Liver (tissue), 9 donors: ENCODE data around the gene MYMK. TPM values are rescaled to one million over a fixed set of nuclear protein-coding genes. Genes with fewer than 3 reads are reported as not detected.

Experiments
- DNase-seq: peaks from one replicate; pipeline ENCODE4 v3.0.0-alpha.2; 2017; ENCODE audit warnings: low spot score
- H3K27ac ChIP-seq, 2 donors: one replicate each; pipeline ENCODE4 v1.7.0; 2013; ENCODE audit warnings: inconsistent platforms in 2 of 2, low read length in 2 of 2, control low read depth in 1 of 2, low read depth in 1 of 2, mild to moderate bottlenecking in 1 of 2
- H3K27me3 ChIP-seq, 4 donors: one replicate each; pipeline versions ENCODE4 v1.6.1 to v1.7.0; 2013; ENCODE audit warnings: low read length in 3 of 4, inconsistent platforms in 1 of 4, mild to moderate bottlenecking in 1 of 4, moderate library complexity in 1 of 4; ENCODE audit not compliant: control insufficient read depth in 4 of 4, insufficient read depth in 4 of 4
- H3K36me3 ChIP-seq, 4 donors: one replicate each; pipeline versions ENCODE4 v1.6.1 to v1.7.0; 2013; ENCODE audit warnings: low read length in 3 of 4, mild to moderate bottlenecking in 3 of 4, low read depth in 1 of 4, moderate library complexity in 1 of 4; ENCODE audit not compliant: control insufficient read depth in 4 of 4, insufficient read depth in 3 of 4
- H3K4me1 ChIP-seq, 4 donors: one replicate each; pipeline versions ENCODE4 v1.6.1 to v1.7.0; 2013; ENCODE audit warnings: low read length in 3 of 4, mild to moderate bottlenecking in 3 of 4, moderate library complexity in 1 of 4; ENCODE audit not compliant: control insufficient read depth in 4 of 4, insufficient read depth in 4 of 4
- H3K4me3 ChIP-seq, 3 donors: one replicate each; pipeline versions ENCODE4 v1.6.1 to v1.7.0; 2013; ENCODE audit warnings: low read length in 3 of 3, control low read depth in 1 of 3, low read depth in 1 of 3, mild to moderate bottlenecking in 1 of 3
- H3K9ac ChIP-seq, 2 donors: one replicate each; pipeline ENCODE4 v1.7.0; 2013; ENCODE audit warnings: low read length in 2 of 2, mild to moderate bottlenecking in 2 of 2, moderate library complexity in 2 of 2, control low read depth in 1 of 2, low read depth in 1 of 2
- H3K9me3 ChIP-seq, 4 donors: one replicate each; pipeline versions ENCODE4 v1.6.1 to v1.7.0; 2013; ENCODE audit warnings: low read length in 3 of 4; ENCODE audit not compliant: control insufficient read depth in 4 of 4
- EGR1 ChIP-seq, 2 donors: IDR thresholded peaks; 2 replicates each; pipeline ENCODE4 v1.6.1; 2016 to 2018; ENCODE audit warnings: antibody characterized with exemption in 2 of 2, low read depth in 2 of 2
- FOXA1 ChIP-seq: IDR thresholded peaks from 2 replicates; pipeline ENCODE4 v1.6.1; 2016; ENCODE audit warnings: antibody characterized with exemption
- FOXA2 ChIP-seq: IDR thresholded peaks from 2 replicates; pipeline ENCODE4 v1.6.1; 2016; ENCODE audit warnings: antibody characterized with exemption
- GABPA ChIP-seq, 2 donors: IDR thresholded peaks in 1 of 2; conservative IDR thresholded peaks in 1 of 2; 2 replicates each; pipeline ENCODE4 v1.6.1; 2016; ENCODE audit warnings: antibody characterized with exemption in 2 of 2, mild to moderate bottlenecking in 1 of 2, moderate library complexity in 1 of 2
- HNF4A ChIP-seq, 2 donors: conservative IDR thresholded peaks; 2 replicates each; pipeline ENCODE4 v1.6.1; 2016; ENCODE audit warnings: antibody characterized with exemption in 2 of 2, mild to moderate bottlenecking in 2 of 2
- HNF4G ChIP-seq: IDR thresholded peaks from 2 replicates; pipeline ENCODE4 v1.6.1; 2016; ENCODE audit warnings: antibody characterized with exemption
- NR2F2 ChIP-seq: IDR thresholded peaks from 2 replicates; pipeline ENCODE4 v1.6.1; 2016; ENCODE audit warnings: antibody characterized with exemption
- RAD21 ChIP-seq, 2 donors: IDR thresholded peaks; 2 replicates each; pipeline ENCODE4 v1.6.1; 2016; ENCODE audit warnings: antibody characterized with exemption in 2 of 2, mild to moderate bottlenecking in 2 of 2
- RXRA ChIP-seq, 2 donors: IDR thresholded peaks; 2 replicates each; pipeline ENCODE4 v1.6.1; 2017 to 2018; ENCODE audit warnings: antibody characterized with exemption in 2 of 2, mild to moderate bottlenecking in 1 of 2
- TAF1 ChIP-seq: conservative IDR thresholded peaks from 2 replicates; pipeline ENCODE4 v1.6.1; 2016; ENCODE audit warnings: antibody characterized with exemption, mild to moderate bottlenecking
- WGBS: extraction: QIAGEN DNeasy Blood & Tissue Kit; methylation state at CpG from one replicate; pipeline ENCODE4 v1.1.7; 2013; 5-methylcytosine and 5-hydroxymethylcytosine counted together
- polyA plus RNA-seq, 2 donors: library from polyadenylated mRNA; stranded (reverse) in 1 of 2; unstranded in 1 of 2; fragments of 200-250 nt in 1 of 2; fragments of >200 nt in 1 of 2; fragmentation: Nextera tagmentation in 1 of 2; extraction: Ambion mirVana in 1 of 2; gene quantifications; one replicate each; pipeline versions ENCODE4 v1.2.1 to v1.2.3, GENCODE V29; 2013 to 2015
- total RNA-seq, 2 donors: library from RNA; depleted of rRNA; stranded (reverse); fragments of >200 nt; gene quantifications; one replicate each; pipeline ENCODE4 v1.2.3, GENCODE V29; 2014
- TF ChIP-seq, protein P1 (sequence below): IDR thresholded peaks from 2 replicates; pipeline ENCODE4 v1.6.1; 2016; ENCODE audit warnings: antibody characterized with exemption, mild to moderate bottlenecking
- TF ChIP-seq, protein P2 (sequence below): fragments of 150-350 bp; IDR thresholded peaks from 2 replicates; pipeline ENCODE4 v1.5.1; 2017; ENCODE audit warnings: improper control_type of control experiment, low read depth, low read length; ENCODE audit not compliant: missing input control
- TF ChIP-seq, protein P3 (sequence below): IDR thresholded peaks from 2 replicates; pipeline ENCODE4 v1.6.1; 2016; ENCODE audit warnings: antibody characterized with exemption
- TF ChIP-seq, protein P4 (sequence below): IDR thresholded peaks from 2 replicates; pipeline ENCODE4 v1.6.1; 2016; ENCODE audit warnings: antibody characterized with exemption
- donor health status: healthy.
- donor health status: healthy.
- donor health status: healthy.
- donor health status: healthy.
- donor health status: healthy.

The MYMK gene
- total and polyA plus RNA-seq, 4 donors, result not detected

DNA sequence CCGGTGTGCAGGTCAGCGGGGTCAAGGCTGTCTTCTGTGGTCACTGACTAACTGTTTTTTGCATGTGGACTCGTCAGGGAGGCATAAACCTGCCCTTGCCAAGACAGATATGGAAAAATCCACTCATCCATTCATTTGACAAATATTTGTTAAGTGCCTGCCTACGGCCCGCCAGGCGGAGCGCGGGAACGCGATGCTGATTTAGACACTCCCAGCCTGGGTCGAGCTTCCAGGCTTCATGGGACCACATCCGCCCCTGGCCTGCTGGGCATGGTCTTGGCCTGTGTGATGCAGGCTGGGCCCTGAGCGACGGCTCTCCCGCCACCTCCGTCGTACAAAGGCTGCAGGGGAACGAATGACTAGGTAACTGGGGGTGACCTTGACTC is 18.1 kb downstream of the MYMK start (continued):
- TF ChIP-seq, protein P1, sequence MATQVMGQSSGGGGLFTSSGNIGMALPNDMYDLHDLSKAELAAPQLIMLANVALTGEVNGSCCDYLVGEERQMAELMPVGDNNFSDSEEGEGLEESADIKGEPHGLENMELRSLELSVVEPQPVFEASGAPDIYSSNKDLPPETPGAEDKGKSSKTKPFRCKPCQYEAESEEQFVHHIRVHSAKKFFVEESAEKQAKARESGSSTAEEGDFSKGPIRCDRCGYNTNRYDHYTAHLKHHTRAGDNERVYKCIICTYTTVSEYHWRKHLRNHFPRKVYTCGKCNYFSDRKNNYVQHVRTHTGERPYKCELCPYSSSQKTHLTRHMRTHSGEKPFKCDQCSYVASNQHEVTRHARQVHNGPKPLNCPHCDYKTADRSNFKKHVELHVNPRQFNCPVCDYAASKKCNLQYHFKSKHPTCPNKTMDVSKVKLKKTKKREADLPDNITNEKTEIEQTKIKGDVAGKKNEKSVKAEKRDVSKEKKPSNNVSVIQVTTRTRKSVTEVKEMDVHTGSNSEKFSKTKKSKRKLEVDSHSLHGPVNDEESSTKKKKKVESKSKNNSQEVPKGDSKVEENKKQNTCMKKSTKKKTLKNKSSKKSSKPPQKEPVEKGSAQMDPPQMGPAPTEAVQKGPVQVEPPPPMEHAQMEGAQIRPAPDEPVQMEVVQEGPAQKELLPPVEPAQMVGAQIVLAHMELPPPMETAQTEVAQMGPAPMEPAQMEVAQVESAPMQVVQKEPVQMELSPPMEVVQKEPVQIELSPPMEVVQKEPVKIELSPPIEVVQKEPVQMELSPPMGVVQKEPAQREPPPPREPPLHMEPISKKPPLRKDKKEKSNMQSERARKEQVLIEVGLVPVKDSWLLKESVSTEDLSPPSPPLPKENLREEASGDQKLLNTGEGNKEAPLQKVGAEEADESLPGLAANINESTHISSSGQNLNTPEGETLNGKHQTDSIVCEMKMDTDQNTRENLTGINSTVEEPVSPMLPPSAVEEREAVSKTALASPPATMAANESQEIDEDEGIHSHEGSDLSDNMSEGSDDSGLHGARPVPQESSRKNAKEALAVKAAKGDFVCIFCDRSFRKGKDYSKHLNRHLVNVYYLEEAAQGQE, result peak; percentile 79
- TF ChIP-seq TAF1, result no peak

DNA sequence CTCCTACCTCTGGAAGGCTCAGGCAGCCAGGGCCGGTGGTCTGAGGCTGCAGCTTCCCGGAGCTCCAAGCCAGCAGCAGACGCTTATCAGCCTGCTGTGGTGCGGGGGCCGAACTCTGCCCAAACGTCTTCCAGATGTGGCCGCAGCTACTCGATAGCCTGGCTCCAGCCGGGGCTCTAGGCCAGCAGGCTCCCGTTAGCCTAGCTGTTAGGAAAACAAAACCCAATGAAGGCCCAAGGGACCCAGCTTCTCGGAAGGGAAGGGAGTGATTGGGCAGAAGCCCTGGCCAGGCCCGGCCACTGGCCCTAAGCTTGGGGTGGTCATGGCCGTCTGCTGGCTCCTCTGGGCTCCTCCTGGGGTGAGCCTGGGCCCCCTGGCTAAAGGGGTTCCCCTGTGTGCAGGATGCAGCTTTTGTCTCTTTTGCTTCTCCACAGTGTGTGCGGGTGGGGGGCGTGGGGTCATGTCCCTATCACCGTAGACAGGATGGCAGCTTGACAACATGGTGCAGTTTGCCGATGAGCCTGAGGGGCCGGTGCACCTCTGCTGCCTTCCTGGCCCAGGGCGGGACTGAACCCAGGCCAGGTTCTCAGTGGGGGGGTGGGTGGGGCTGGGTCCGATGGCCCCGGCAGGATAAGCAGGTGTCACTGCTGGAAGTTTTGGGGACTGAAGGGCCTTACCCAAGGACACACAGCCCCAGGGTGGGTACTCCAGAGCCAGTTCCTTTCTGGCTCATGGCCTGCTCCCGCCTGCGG is 18.7 kb downstream of the MYMK start:
- no peaks in the 10 kb centered on the region for H3K27me3 ChIP-seq
- H3K27ac ChIP-seq, result peak overlapping the region in 1 of 2 donors; percentile 38
- H3K4me3 ChIP-seq, result no peak overlapping the region
- H3K9me3 ChIP-seq, result peaks cover 0 to 9% (median 1%) of the 10 kb centered on the region in 4 donors
- H3K4me1 ChIP-seq, result peaks cover 14 to 36% (median 24%) of the 10 kb centered on the region in 4 donors
- H3K36me3 ChIP-seq, result no peaks in the 10 kb centered on the region
- TF ChIP-seq RAD21 (IDR thresholded peaks at IDR 0.05), result no peak
- TF ChIP-seq, protein P2, sequence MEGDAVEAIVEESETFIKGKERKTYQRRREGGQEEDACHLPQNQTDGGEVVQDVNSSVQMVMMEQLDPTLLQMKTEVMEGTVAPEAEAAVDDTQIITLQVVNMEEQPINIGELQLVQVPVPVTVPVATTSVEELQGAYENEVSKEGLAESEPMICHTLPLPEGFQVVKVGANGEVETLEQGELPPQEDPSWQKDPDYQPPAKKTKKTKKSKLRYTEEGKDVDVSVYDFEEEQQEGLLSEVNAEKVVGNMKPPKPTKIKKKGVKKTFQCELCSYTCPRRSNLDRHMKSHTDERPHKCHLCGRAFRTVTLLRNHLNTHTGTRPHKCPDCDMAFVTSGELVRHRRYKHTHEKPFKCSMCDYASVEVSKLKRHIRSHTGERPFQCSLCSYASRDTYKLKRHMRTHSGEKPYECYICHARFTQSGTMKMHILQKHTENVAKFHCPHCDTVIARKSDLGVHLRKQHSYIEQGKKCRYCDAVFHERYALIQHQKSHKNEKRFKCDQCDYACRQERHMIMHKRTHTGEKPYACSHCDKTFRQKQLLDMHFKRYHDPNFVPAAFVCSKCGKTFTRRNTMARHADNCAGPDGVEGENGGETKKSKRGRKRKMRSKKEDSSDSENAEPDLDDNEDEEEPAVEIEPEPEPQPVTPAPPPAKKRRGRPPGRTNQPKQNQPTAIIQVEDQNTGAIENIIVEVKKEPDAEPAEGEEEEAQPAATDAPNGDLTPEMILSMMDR, result no peak
- TF ChIP-seq, protein P3, sequence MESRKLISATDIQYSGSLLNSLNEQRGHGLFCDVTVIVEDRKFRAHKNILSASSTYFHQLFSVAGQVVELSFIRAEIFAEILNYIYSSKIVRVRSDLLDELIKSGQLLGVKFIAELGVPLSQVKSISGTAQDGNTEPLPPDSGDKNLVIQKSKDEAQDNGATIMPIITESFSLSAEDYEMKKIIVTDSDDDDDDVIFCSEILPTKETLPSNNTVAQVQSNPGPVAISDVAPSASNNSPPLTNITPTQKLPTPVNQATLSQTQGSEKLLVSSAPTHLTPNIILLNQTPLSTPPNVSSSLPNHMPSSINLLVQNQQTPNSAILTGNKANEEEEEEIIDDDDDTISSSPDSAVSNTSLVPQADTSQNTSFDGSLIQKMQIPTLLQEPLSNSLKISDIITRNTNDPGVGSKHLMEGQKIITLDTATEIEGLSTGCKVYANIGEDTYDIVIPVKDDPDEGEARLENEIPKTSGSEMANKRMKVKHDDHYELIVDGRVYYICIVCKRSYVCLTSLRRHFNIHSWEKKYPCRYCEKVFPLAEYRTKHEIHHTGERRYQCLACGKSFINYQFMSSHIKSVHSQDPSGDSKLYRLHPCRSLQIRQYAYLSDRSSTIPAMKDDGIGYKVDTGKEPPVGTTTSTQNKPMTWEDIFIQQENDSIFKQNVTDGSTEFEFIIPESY, result no peak
- TF ChIP-seq EGR1 (IDR thresholded peaks at IDR 0.05; ENCODE audit: low read depth in 2 of 2), result no peak
- H3K9ac ChIP-seq, result no peak overlapping the region
- 71% methylated on average over 23 of the region's 23 CpGs for WGBS
- no peak for DNase-seq

DNA sequence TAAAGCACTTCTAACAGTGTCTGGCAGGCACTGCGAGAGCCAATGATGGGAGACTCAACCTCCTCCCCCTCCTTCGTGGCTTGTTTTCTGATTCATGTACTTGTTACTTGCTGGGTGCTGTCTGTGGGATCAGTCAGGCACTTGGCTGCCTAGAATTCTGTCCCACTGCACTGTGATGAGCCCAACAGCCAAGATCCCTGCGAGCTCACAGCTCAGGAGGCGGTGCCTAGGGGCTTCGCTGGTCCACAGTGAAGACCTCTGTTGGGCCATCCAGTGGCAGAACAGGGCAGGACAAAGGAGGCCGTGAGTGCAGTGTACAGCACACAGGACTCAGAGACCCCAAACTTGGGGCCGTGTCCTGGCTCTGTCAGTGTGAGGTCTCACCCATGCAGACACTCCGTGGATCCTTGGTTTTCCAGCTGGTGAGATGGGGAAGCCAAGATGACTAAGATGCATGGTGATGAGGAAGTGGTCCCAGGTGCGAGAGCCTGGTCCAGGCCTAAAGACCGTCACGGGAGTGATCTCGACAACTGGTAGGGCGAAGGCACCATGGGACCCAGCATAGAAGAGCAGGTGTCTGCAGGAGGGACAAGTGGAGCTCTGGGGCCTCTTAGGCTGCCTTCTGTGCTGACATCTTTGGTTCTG is 19.5 kb downstream of the MYMK start:
- no peak overlapping the region for H3K27ac ChIP-seq
- no peak overlapping the region for H3K9ac ChIP-seq
- DNase-seq, result no peak
- no peaks in the 10 kb centered on the region for H3K27me3 ChIP-seq
- no peaks in the 10 kb centered on the region for H3K36me3 ChIP-seq
- H3K4me3 ChIP-seq, result no peak overlapping the region
- H3K9me3 ChIP-seq, result peaks cover 0 to 9% (median 1%) of the 10 kb centered on the region in 4 donors
- 94% methylated on average over 13 of the region's 13 CpGs for WGBS
- H3K4me1 ChIP-seq, result peaks cover 14 to 36% (median 24%) of the 10 kb centered on the region in 4 donors
- TF ChIP-seq RXRA (IDR thresholded peaks at IDR 0.05) (no peak), FOXA1 (no peak), HNF4A (conservative IDR thresholded peaks at IDR 0.05) (no peak), GABPA (IDR thresholded peaks at IDR 0.05 in 1 of 2, conservative IDR thresholded peaks at IDR 0.05 in 1 of 2) (no peak), RAD21 (IDR thresholded peaks at IDR 0.05) (no peak), EGR1 (IDR thresholded peaks at IDR 0.05; ENCODE audit: low read depth in 2 of 2) (no peak), FOXA2 (no peak), NR2F2 (no peak), TAF1 (no peak), HNF4G (no peak)
- TF ChIP-seq, protein P3, result no peak
- TF ChIP-seq, protein P1, result no peak
- TF ChIP-seq, protein P4, sequence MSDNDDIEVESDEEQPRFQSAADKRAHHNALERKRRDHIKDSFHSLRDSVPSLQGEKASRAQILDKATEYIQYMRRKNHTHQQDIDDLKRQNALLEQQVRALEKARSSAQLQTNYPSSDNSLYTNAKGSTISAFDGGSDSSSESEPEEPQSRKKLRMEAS, result no peak
